HFFc6 (cell line): ENCODE results near the gene HOXA3. TPM values are rescaled to one million over a fixed set of nuclear protein-coding genes. Genes with fewer than 3 reads are reported as not detected.

Source experiments
- DNase-seq: peaks from one replicate; pipeline ENCODE4 v3.0.0-alpha.2; 2018
- H3K27ac Mint-ChIP-seq: 2 replicates; pipeline ENCODE4 v1.8.0; 2020; ENCODE audit warnings: mild to moderate bottlenecking, mixed read lengths
- H3K27me3 Mint-ChIP-seq: 2 replicates; pipeline ENCODE4 v1.8.0; 2021; ENCODE audit warnings: mild to moderate bottlenecking, moderate library complexity, mixed read lengths; ENCODE audit not compliant: insufficient read depth
- H3K36me3 Mint-ChIP-seq: 2 replicates; pipeline ENCODE4 v1.8.0; 2021; ENCODE audit warnings: low read depth, mixed read lengths
- H3K4me1 Mint-ChIP-seq: 2 replicates; pipeline ENCODE4 v1.8.0; 2020; ENCODE audit warnings: low read depth, mixed read lengths
- H3K4me3 Mint-ChIP-seq: 2 replicates; pipeline ENCODE4 v1.8.0; 2020; ENCODE audit warnings: mild to moderate bottlenecking, moderate library complexity, mixed read lengths
- H3K9me3 Mint-ChIP-seq: 2 replicates; pipeline ENCODE4 v1.8.0; 2020; ENCODE audit warnings: mild to moderate bottlenecking, mixed read lengths
- total RNA-seq, 6 experiments: library from RNA; stranded (reverse); fragmentation: NEBNext Ultra II Directional; extraction: Animal tissue kit (Norgen Biotek cat#: 25700); gene quantifications; 2 replicates in 1 of 6; 3 replicates in 5 of 6; pipeline ENCODE4 v1.2.3, GENCODE V29; 2021
- TF ChIP-seq, protein P1 (sequence below): fragments of 200-600 bp; sonication (generic); IDR thresholded peaks from 2 replicates; pipeline ENCODE4 v1.5.0; 2021; ENCODE audit warnings: antibody characterized with exemption, mild to moderate bottlenecking

The HOXA3 gene
- total RNA-seq, 6 experiments from 2014 or later, result 0.33 to 1.9 (median 1.1) TPM

DNA sequence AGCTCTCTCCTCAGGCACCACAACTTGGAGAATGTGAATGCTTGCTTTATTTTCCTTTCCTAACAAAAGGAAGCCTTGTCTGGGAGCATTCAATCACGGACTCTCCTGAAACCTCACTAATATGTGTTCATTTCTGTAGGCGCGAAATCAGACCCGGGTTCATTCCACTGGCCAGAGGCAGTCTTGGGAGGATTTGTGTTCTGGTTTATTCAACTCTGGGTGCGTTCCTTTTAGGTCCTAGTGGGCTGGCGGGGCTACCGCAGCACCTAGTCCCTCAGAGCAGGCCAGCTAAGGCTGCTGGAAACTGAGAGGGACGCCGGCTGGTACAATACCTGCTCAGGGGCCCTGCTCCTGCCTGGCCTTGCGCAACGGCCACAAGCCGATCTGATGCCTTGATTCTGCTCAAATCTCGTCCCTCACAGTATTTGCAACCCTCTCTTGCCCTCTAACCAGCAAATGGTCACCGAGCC is 29.3 kb downstream of the HOXA3 start:
- Mint-ChIP-seq H3K27me3 (peaks cover 32% of the 10 kb centered on the region), H3K27ac (no peak overlapping the region), H3K4me3 (no peak overlapping the region), H3K36me3 (no peaks in the 10 kb centered on the region; the same call in 1 of the 2 replicates), H3K4me1 (peaks cover 16% of the 10 kb centered on the region), H3K9me3 (no peaks in the 10 kb centered on the region)
- TF ChIP-seq, protein P1, sequence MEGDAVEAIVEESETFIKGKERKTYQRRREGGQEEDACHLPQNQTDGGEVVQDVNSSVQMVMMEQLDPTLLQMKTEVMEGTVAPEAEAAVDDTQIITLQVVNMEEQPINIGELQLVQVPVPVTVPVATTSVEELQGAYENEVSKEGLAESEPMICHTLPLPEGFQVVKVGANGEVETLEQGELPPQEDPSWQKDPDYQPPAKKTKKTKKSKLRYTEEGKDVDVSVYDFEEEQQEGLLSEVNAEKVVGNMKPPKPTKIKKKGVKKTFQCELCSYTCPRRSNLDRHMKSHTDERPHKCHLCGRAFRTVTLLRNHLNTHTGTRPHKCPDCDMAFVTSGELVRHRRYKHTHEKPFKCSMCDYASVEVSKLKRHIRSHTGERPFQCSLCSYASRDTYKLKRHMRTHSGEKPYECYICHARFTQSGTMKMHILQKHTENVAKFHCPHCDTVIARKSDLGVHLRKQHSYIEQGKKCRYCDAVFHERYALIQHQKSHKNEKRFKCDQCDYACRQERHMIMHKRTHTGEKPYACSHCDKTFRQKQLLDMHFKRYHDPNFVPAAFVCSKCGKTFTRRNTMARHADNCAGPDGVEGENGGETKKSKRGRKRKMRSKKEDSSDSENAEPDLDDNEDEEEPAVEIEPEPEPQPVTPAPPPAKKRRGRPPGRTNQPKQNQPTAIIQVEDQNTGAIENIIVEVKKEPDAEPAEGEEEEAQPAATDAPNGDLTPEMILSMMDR, result no peak
- no peak for DNase-seq

DNA sequence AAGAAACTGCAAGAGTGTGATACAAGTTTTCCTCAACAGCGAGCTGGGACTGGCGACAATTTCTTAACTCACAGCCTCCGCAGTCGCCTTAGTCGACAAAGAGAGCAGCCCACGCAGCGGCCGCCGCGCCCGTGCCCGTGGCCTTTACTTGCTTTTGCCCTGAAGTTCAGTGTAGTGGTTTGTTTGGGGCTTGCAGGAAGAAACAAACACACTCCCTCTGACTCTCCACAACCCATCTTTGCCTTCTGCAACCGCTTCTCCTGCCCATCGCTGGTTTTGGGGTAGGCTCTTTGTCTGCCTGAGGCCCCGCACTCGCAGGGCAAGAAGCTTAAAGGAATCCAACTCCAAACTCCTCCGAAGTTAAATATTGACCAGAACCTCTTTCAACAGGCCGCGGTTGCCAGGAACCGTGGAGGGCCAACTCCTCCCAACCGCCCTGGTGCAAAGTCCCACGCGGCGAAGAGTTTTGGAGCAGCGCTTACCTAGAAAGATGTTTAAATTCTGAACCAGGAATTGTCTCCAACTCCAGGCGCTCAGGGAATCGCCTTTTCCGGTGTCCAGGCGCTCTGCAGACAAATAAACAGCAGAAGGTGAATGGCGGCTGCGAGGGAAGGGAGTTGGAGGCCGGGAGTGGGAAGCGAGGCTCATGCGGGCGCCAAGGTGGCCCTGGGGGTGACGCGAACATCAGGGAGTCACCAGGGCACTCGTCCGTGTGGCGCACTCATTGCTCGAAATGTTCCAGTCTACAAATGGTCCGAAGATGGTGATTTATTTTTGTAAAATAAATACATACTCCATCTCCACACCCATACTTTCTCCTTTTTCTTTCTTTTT is 30.1 kb downstream of the HOXA3 start:
- H3K9me3 Mint-ChIP-seq, result no peaks in the 10 kb centered on the region
- no peak for DNase-seq
- TF ChIP-seq, protein P1, result no peak
- no peak overlapping the region for H3K27ac Mint-ChIP-seq
- no peaks in the 10 kb centered on the region; the same call in 1 of the 2 replicates for H3K36me3 Mint-ChIP-seq
- peaks cover 26% of the 10 kb centered on the region for H3K27me3 Mint-ChIP-seq
- no peak overlapping the region for H3K4me3 Mint-ChIP-seq
- H3K4me1 Mint-ChIP-seq, result peaks cover 16% of the 10 kb centered on the region

DNA sequence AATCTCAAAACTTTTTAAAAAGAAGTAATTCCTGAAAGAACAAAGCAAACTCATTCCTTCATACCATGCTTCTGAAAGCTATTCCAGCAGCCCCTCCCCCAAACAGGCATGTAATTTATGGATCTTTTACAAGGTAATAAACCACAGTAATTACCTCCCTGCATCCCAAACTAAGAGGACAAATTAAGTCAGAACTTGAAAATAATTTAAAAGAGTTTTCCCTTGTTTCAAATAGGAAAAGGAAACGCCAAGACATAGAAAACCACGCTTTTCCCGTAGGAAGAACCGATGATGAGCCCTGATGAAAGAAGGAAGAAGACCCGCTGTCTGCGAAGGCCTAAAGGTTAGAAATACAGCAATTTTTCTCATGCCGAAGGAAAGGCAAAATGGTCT is 30.7 kb downstream of the HOXA3 start:
- TF ChIP-seq, protein P1, result no peak
- Mint-ChIP-seq H3K4me1 (peaks cover 16% of the 10 kb centered on the region), H3K27me3 (peaks cover 25% of the 10 kb centered on the region), H3K9me3 (no peaks in the 10 kb centered on the region), H3K4me3 (no peak overlapping the region), H3K36me3 (no peaks in the 10 kb centered on the region; the same call in 1 of the 2 replicates), H3K27ac (no peak overlapping the region)
- DNase-seq, result no peak

DNA sequence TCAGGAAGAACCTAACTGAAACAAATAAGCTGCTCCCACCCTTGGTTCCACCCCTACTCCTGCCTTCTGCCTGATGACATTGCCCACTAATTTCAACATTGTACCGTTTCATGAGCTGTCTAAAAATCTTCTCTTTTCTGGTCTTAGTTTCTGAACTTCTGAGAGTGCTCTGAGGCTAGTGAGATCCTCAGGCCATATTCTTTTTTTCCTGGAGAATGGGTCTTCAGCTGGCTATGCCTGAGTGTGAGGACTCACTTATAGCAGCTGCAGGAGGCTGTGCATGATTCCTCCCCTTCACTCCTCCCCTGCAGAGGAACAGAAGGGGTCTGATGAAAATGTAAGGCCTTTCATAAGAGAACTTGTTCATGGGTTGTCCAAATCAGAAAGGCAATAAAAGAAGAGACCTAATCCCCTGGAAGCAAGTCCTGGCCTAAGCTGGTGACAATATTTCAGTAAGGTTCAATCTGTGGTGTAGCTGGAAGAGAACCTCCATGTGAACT is 32.9 kb downstream of the HOXA3 start:
- Mint-ChIP-seq H3K4me1 (peaks cover 21% of the 10 kb centered on the region), H3K27me3 (peaks cover 30% of the 10 kb centered on the region), H3K4me3 (no peak overlapping the region), H3K9me3 (no peaks in the 10 kb centered on the region), H3K27ac (no peak overlapping the region), H3K36me3 (no peaks in the 10 kb centered on the region; the same call in 1 of the 2 replicates)
- TF ChIP-seq, protein P1, result no peak
- DNase-seq, result no peak

DNA sequence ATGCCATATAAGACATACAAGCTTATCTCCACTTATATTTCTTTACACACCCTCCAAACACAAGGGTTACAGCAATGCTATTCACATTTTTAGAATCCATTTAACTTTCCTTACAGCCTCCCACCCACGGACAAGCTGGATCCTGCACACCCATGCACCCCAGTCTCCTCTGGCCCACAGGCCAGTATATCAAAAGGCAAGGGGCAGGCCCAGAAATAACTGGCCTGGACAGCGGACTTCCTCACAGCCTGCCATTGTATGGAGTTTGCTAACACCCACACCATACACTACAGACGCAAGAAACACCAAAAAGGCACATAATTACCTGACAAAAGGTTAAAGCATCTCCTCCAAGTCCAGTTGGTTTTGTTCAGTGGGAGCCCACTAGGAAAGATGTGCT is 33.8 kb downstream of the HOXA3 start:
- DNase-seq, result no peak
- Mint-ChIP-seq H3K9me3 (no peaks in the 10 kb centered on the region), H3K36me3 (no peaks in the 10 kb centered on the region; the same call in 1 of the 2 replicates), H3K4me3 (no peak overlapping the region), H3K27ac (no peak overlapping the region), H3K27me3 (peaks cover 27% of the 10 kb centered on the region), H3K4me1 (peaks cover 16% of the 10 kb centered on the region)
- TF ChIP-seq, protein P1, result no peak
